Spinal cord (tissue), 10 donors: Measurements from ENCODE around the gene DBF4B. TPM values are rescaled to one million over a fixed set of nuclear protein-coding genes. Genes with fewer than 3 reads are reported as not detected.
"Not testable (repeated sequence)": the region's sequence is repeated elsewhere in the genome, so short reads cannot be mapped to it uniquely, and the experiment has no call there.

ENCODE experiments used
- DNase-seq, 6 donors: peaks; one replicate each; pipeline versions ENCODE4 v3.0.0 to v3.0.0-alpha.2; 2013 to 2015; ENCODE audit warnings: low spot score in 6 of 6, low read depth in 4 of 6
- H3K27ac ChIP-seq: one replicate; pipeline ENCODE4 v1.5.1; 2013; ENCODE audit warnings: low read depth, low read length, control low read depth
- H3K27me3 ChIP-seq: one replicate; pipeline ENCODE4 v1.6.1; 2013; ENCODE audit warnings: low read length; ENCODE audit not compliant: control insufficient read depth, insufficient read depth
- H3K36me3 ChIP-seq: one replicate; pipeline ENCODE4 v1.6.1; 2013; ENCODE audit warnings: low read length; ENCODE audit not compliant: control insufficient read depth, insufficient read depth
- H3K4me1 ChIP-seq: one replicate; pipeline ENCODE4 v1.6.1; 2013; ENCODE audit warnings: low read length; ENCODE audit not compliant: control insufficient read depth, insufficient read depth
- H3K4me3 ChIP-seq: one replicate; pipeline ENCODE4 v1.5.1; 2013; ENCODE audit warnings: low read depth, low read length, control low read depth
- H3K9me3 ChIP-seq: one replicate; pipeline ENCODE4 v1.6.1; 2013; ENCODE audit warnings: low read length; ENCODE audit not compliant: control insufficient read depth, insufficient read depth
- WGBS: methylation state at CpG from one replicate; pipeline ENCODE4 v1.1.5; 2013; ENCODE audit warnings: missing lambda C conversion rate; ENCODE audit not compliant: insufficient coverage; 5-methylcytosine and 5-hydroxymethylcytosine counted together
- polyA plus RNA-seq, 2 donors: library from polyadenylated mRNA; unstranded; fragments of 120-200 nt; gene quantifications; one replicate each; pipeline ENCODE4 v1.2.1, GENCODE V29; 2013; ENCODE audit not compliant: insufficient read length in 2 of 2
- total RNA-seq, 2 donors: library from RNA; depleted of rRNA in 1 of 2; stranded (reverse); fragments of 120-200 nt in 1 of 2; fragments of >200 nt in 1 of 2; gene quantifications; one replicate each; pipeline versions ENCODE4 v1.2.3 to v1.2.4, GENCODE V29; 2013 to 2014
- donor health status: healthy.

DBF4B gene
- total and polyA plus RNA-seq, 4 donors, result 5.4 to 25.6 (median 12.4) TPM

- H3K27ac ChIP-seq, result no peak overlapping the region
- no peaks in the 10 kb centered on the region for H3K9me3 ChIP-seq
- no peaks in the 10 kb centered on the region for H3K27me3 ChIP-seq
- DNase-seq, result peak in 1 of 6 donors; percentile 32
- no CpG with 5 or more reads among the region's 1 CpG for WGBS
- peaks cover 9% of the 10 kb centered on the region for H3K4me1 ChIP-seq
- peaks cover 17% of the 10 kb centered on the region for H3K36me3 ChIP-seq
- H3K4me3 ChIP-seq, result no peak overlapping the region
Observed at GRCh38 chr17:44687756-44688155, 20.7 kb upstream of the DBF4B start.

DNA sequence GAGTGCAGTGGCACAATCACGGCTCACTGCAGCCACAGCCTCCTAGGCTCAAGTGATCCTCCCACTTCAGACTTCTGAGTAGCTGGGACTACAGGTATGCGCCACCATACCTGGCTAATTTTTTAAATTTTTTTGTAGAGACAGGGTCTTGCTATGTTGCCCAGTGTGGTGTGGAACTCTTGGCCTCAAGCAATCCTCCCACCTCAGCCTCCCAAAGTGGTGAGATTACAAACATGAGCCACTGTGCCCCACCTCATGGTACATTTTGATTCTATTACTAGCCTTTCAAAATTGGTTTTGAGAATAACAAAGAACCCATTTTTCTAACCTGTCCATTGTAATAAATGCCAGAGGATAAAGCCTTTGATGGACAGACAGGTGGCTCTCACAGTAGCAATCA, 20.3 kb upstream of the DBF4B start:
- H3K36me3 ChIP-seq, result peaks cover 14% of the 10 kb centered on the region
- WGBS, result no CpG with 5 or more reads among the region's 2 CpGs
- H3K4me1 ChIP-seq, result peaks cover 9% of the 10 kb centered on the region
- no peak overlapping the region for H3K27ac ChIP-seq
- no peak overlapping the region for H3K4me3 ChIP-seq
- H3K9me3 ChIP-seq, result no peaks in the 10 kb centered on the region
- no peak for DNase-seq
- no peaks in the 10 kb centered on the region for H3K27me3 ChIP-seq

DNA sequence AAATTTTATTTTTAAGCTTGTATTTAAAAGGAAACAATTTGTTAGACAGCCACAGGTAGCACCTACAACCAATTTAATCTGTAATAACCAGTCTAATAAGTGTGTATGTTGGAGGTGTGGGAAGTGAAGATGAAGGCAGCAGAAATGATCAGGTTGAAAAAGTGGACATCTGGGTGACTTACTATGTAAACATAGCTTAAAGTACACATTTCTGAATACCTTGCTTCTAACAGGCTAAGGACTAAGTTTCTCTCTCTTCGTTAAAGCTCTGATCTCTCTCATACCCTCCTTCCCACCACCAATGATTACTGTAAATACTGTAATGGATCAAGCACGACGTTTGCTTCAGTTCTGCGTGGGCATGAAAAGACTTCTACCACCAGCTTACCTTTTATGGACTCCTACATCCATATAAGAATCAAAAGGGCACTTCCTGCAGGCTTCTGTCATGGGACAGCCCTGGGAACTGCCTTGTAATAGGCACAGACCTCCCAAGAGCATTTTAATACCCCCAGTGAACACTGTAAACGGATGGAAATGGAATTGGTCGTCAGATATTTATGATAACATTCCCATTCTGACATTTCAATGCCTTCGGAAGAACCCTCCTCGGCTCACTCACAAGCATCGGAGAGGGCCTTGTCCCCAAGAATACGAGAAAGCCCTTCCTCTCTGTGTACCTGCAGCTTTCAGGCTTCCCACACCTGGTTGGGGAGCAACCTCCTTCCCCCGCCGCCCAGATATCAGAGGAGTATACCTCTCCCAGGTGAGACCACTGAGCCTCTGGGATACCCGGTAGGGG, 19.6 kb upstream of the DBF4B start:
- peak in 1 of 6 donors; percentile 2 for DNase-seq
- no peaks in the 10 kb centered on the region for H3K27me3 ChIP-seq
- peak overlapping the region; percentile 53 for H3K27ac ChIP-seq
- H3K4me1 ChIP-seq, result peaks cover 9% of the 10 kb centered on the region
- WGBS, result 2% methylated on average over 7 of the region's 13 CpGs
- H3K9me3 ChIP-seq, result no peaks in the 10 kb centered on the region
- H3K36me3 ChIP-seq, result peaks cover 13% of the 10 kb centered on the region
- H3K4me3 ChIP-seq, result peak overlapping the region; percentile 82

- H3K4me1 ChIP-seq, result peaks cover 9% of the 10 kb centered on the region
- 0% methylated on average over 51 of the region's 51 CpGs for WGBS
- H3K36me3 ChIP-seq, result peaks cover 9% of the 10 kb centered on the region
- DNase-seq, result peak; percentile 75 to 97 (median 85)
- H3K4me3 ChIP-seq, result peak within 1 kb of the TSS; percentile 82
- no peaks in the 10 kb centered on the region for H3K9me3 ChIP-seq
- H3K27me3 ChIP-seq, result no peaks in the 10 kb centered on the region
- H3K27ac ChIP-seq, result peak within 1 kb of the TSS; percentile 78
Observed at GRCh38 chr17:44689477-44690217, 18.8 kb upstream of the DBF4B start, which contains the start of gene CCDC43. TSS of gene CCDC43 (minus strand) at chr17:44689776. CDS start at chr17:44689753, 23 bp downstream.

DNA sequence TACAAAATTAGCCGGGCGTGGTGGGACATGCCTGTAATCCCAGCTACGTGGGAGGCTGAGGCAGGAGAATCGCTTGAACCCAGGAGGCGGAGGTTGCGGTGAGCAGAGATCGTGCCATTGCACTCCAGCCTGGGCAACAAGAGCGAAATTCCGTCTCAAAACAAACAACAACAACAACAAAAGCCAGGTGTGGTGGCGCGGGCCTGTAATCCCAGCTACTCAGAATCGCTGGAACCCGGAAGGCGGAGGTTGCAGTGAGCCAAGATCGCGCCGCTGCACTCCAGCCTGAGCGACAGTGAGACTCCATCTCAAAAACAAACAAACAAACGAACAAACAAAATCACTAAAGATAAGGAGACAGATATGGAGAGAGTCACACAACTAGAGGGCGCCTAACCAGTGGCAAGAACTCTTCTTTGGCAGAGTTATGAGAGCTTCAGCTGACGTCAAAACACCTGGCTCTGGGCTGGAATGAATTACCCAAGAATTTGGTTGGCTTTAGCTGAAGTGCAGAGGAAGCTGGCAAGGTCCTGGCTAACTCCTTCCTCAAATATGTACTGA, 17.6 kb upstream of the DBF4B start:
- H3K27ac ChIP-seq, H3K9me3 ChIP-seq, H3K4me1 ChIP-seq, H3K36me3 ChIP-seq, H3K27me3 ChIP-seq, H3K4me3 ChIP-seq: not testable (repeated sequence)
- peak in 1 of 6 donors; percentile 3 for DNase-seq
- WGBS, result 97% methylated on average over 11 of the region's 21 CpGs

GRCh38 chr17:44693609-44694008, 14.9 kb upstream of the DBF4B start:
- Histone ChIP-seq H3K27ac (no peak overlapping the region), H3K9me3 (no peaks in the 10 kb centered on the region), H3K36me3 (no peaks in the 10 kb centered on the region), H3K27me3 (no peaks in the 10 kb centered on the region), H3K4me1 (peaks cover 9% of the 10 kb centered on the region), H3K4me3 (no peak overlapping the region)
- no peak for DNase-seq
- 92% methylated on average over 10 of the region's 11 CpGs for WGBS

DNA sequence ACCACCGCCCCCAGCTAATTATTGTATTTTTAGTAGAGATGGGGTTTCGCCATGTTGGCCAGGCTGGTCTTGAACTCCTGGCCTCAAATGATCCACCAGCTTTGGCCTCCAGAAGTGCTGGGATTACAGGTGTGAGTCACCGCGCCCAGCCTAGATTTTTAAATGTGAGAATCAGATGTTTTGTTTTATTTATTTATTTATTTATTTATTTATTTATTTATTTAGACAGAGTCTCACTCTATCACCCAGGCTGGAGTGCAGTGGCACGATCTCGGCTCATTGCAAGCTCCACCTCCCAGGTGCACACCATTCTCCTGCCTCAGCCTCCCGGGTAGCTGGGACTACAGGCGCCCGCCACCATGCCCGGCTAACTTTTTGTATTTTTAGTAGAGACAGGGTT, 8.2 kb upstream of the DBF4B start:
- not testable (repeated sequence) for H3K4me3 ChIP-seq, DNase-seq, H3K27ac ChIP-seq, H3K4me1 ChIP-seq, H3K9me3 ChIP-seq, H3K36me3 ChIP-seq, H3K27me3 ChIP-seq
- no CpG with 5 or more reads among the region's 10 CpGs for WGBS

DNA sequence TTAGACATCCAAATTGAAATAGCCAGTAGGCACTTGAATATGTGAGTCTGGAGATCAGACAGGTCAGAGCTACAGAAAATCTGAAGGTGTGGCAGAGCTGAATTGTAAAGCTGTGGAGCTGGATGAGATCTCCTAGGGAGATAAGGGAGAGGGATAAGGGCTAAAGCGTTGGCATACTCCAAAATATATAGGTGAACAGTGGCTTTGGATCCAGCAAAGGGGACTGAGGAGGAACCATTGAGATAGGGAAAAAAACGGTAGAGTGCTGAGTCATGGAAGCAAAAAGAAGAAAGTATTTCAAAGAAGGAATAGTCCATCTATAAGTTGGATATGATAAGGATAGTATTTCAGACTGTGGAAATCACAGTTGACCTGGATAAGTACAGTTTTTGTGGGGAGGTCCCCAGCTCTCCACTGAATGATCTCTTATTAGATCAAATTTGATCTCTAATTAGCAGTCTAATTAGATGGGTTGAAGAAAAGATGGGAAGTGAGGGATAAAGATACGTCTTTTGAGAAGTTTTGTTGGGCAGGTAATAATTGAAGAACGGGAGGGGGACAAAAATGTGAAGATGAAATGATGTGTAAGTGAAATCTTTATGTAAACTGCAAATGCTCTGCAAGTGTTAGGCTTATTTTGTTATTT, 587 bp upstream of the DBF4B start:
- Histone ChIP-seq H3K27me3 (no peaks in the 10 kb centered on the region), H3K27ac (peak overlapping the region; percentile 84), H3K4me3 (peak overlapping the region; percentile 87), H3K9me3 (no peaks in the 10 kb centered on the region), H3K4me1 (peaks cover 12% of the 10 kb centered on the region), H3K36me3 (no peaks in the 10 kb centered on the region)
- DNase-seq, result no peak
- 49% methylated on average over 3 of the region's 4 CpGs for WGBS

- DNase-seq, result no peak
- H3K27ac ChIP-seq, result no peak overlapping the region
- 80% methylated on average over 1 of the region's 1 CpG for WGBS
- H3K36me3 ChIP-seq, result peaks cover 18% of the 10 kb centered on the region
- H3K27me3 ChIP-seq, result no peaks in the 10 kb centered on the region
- H3K9me3 ChIP-seq, result no peaks in the 10 kb centered on the region
- H3K4me1 ChIP-seq, result no peaks in the 10 kb centered on the region
- H3K4me3 ChIP-seq, result no peak overlapping the region
Observed at GRCh38 chr17:44719444-44719843, 11.0 kb downstream of the DBF4B start.
